GM21360 (cell line): ENCODE data around the gene CSAG3.

Source experiments
- ATAC-seq: cut with Tn5 transposase; IDR thresholded peaks from one replicate; pipeline ENCODE4 v1.9.1; 2021; ENCODE audit warnings: mild to moderate bottlenecking, moderate library complexity; ENCODE audit not compliant: unreplicated experiment

CSAG3 gene

GRCh38 chrX:152806035-152806434 lies 47.0 kb downstream of the CSAG3 start:
- ATAC-seq, result no peak
